GM19395 (cell line): ENCODE measurements around the gene AMIGO2.
"Not testable (repeated sequence)": the region's sequence is repeated elsewhere in the genome, so short reads cannot be mapped to it uniquely, and the experiment has no call there.

Source experiments
- ATAC-seq: cut with Tn5 transposase; IDR thresholded peaks from one replicate; pipeline ENCODE4 v1.9.1; 2021; ENCODE audit warnings: mild to moderate bottlenecking, moderate library complexity; ENCODE audit not compliant: unreplicated experiment

AMIGO2 gene

GRCh38 chr12:47079468-47079980 lies at the start of gene AMIGO2, which contains the start of gene PCED1B:
TSS of gene AMIGO2 (minus strand) at chr12:47079959. CDS start at chr12:47079002, 957 bp downstream.
TSS of gene PCED1B (plus strand) at chr12:47079621. CDS start at chr12:47235064, 155,443 bp downstream.
- peak; percentile 74 for ATAC-seq

- no peak for ATAC-seq
Observed at GRCh38 chr12:47126246-47126645, 46.5 kb upstream of the AMIGO2 start.

GRCh38 chr12:47124451-47124850 lies 44.7 kb upstream of the AMIGO2 start:
- no peak for ATAC-seq

- ATAC-seq: no peak
Observed at GRCh38 chr12:47123730-47124129, 44.0 kb upstream of the AMIGO2 start.

GRCh38 chr12:47122602-47123001 lies 42.8 kb upstream of the AMIGO2 start:
- no peak for ATAC-seq

- no peak for ATAC-seq
Observed at GRCh38 chr12:47121146-47121545, 41.4 kb upstream of the AMIGO2 start.

GRCh38 chr12:47120736-47121135 lies 41.0 kb upstream of the AMIGO2 start:
- no peak for ATAC-seq

GRCh38 chr12:47117305-47117704 lies 37.5 kb upstream of the AMIGO2 start:
- ATAC-seq: not testable (repeated sequence)

- no peak for ATAC-seq
Observed at GRCh38 chr12:47114481-47114892, 34.7 kb upstream of the AMIGO2 start.

- ATAC-seq: no peak
Observed at GRCh38 chr12:47112679-47113078, 32.9 kb upstream of the AMIGO2 start.

GRCh38 chr12:47111854-47112253 lies 32.1 kb upstream of the AMIGO2 start:
- no peak for ATAC-seq

- no peak for ATAC-seq
Observed at GRCh38 chr12:47111392-47111778, 31.6 kb upstream of the AMIGO2 start.

- ATAC-seq: no peak
Observed at GRCh38 chr12:47110718-47111391, 31.1 kb upstream of the AMIGO2 start.

- no peak for ATAC-seq
Observed at GRCh38 chr12:47110011-47110541, 30.3 kb upstream of the AMIGO2 start.

GRCh38 chr12:47107926-47108325 lies 28.2 kb upstream of the AMIGO2 start:
- ATAC-seq: no peak

- ATAC-seq: no peak
Observed at GRCh38 chr12:47107446-47107845, 27.7 kb upstream of the AMIGO2 start.

- ATAC-seq: no peak
Observed at GRCh38 chr12:47105914-47106674, 26.3 kb upstream of the AMIGO2 start.

GRCh38 chr12:47102845-47103651 lies 23.3 kb upstream of the AMIGO2 start:
- ATAC-seq: no peak

- ATAC-seq: no peak
Observed at GRCh38 chr12:47102406-47102805, 22.6 kb upstream of the AMIGO2 start.

GRCh38 chr12:47100160-47100559 lies 20.4 kb upstream of the AMIGO2 start:
- ATAC-seq: no peak

GRCh38 chr12:47099610-47100009 lies 19.9 kb upstream of the AMIGO2 start:
- ATAC-seq: no peak
